A673 (cell line): ENCODE data around the gene CDK3.

ENCODE experiments used
- CTCF ChIP-seq: fragments of 300-800, 200-600 bp; sonication (generic); conservative IDR thresholded peaks from 2 replicates; pipeline ENCODE4 v1.5.1; 2017; ENCODE audit warnings: low read depth, mild to moderate bottlenecking, antibody characterized with exemption, low read length, moderate library complexity, mixed read lengths
- EZH2 ChIP-seq: fragments of 200-600 bp; sonication (generic); IDR thresholded peaks from 2 replicates; pipeline ENCODE4 v1.6.1; 2017; ENCODE audit warnings: borderline replicate concordance, low read depth, mild to moderate bottlenecking, mixed read lengths, antibody characterized with exemption, low read length; ENCODE audit not compliant: poor library complexity, severe bottlenecking

GRCh38 chr17:75994802-75995370 is 5.8 kb upstream of the CDK3 start:
- TF ChIP-seq CTCF (no peak), EZH2 (no peak)
